NCI-H1436 treated with DMSO at 0.1 percent for 48 hours (cell line): Measurements from ENCODE around the gene NAAA.
"Not testable (repeated sequence)": the region's sequence is repeated elsewhere in the genome, so short reads cannot be mapped to it uniquely, and the experiment has no call there.

Experiments used
- DNase-seq: peaks from one replicate; lab custom pipeline; 2025; lab: John Stamatoyannopoulos, UW

The NAAA gene

DNA sequence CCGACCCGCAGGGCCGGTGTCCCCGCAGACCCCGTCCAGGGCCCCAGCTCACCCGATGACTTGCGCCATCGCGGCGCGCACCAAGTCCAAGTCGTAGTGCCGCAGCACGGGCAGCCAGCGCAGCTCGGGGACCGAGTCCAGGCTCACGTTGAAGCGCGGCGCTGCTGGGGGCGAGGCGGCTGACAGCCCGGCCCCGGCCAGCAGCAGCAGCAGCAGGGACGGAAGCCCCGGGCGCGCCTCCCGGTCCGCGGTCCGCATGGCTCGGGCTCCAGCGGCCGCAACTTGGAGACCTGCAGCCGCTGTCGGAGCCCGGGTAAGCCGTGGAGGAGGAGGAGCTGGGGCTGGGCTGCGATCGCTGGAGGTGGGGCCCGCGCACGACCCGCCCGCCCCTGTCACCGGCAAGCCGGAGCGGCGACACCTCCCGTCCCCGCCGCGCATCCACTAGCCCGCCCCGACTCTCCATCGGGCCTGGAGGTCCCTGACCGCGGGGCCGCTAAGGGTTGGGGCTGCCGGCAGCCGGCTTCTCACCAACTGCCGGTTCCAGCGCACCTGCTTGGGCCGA, at the start of gene NAAA:
TSS of gene NAAA (minus strand) at position 322 of the 562 bp plus-strand sequence. CDS start at position 258, 64 bp downstream.
- DNase-seq = no peak

DNA sequence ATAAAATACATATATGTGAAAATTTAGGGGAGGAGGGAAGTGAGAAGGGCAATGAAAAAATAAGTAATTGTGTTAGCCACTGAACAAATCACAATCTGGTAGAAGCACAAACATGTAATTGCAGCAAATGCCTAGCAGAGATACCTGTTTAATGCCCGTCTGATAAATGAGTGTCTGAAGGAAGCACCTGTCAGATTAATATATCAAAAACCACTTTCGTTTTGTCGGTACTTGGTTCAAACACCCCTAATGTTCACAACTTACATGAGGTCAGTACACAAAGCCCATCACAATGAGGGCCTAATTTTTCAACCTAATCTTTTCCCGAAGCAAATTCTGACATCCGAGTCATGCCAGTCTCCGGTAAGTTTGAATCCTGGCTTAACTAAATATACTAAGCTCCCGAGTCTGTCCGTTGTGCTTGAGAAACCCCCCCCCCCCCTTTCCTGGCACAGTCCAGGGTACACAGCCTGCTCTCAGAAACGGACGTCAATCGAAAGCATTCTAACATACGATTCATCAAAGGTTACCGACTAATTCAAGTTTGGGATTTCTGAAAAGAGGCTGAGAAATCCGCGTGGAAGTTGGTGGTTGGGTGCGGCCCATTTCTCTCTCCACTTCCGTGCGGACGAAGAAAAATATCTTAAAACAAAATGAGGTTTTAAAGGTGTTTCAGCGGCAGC, 49.2 kb upstream of the NAAA start:
- no peak for DNase-seq

DNA sequence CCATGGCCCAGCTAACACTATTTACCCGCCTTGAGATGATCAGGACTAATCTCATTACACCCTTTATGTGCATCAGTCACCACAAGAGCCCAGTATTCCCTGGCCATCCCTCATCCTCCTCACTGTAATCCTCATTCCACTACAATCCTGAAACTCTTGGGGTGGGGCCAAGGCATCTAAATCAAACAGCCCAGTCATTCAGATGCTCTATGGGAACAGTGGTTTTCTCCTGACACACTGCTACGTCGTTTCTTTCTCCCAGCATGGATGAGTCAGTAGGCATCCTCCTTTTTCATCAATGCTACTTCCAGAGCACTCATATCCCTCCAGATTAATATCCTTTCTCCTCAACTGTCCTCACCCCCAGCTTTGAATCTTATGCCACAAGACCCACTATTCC, 44.3 kb upstream of the NAAA start:
- DNase-seq = no peak

DNA sequence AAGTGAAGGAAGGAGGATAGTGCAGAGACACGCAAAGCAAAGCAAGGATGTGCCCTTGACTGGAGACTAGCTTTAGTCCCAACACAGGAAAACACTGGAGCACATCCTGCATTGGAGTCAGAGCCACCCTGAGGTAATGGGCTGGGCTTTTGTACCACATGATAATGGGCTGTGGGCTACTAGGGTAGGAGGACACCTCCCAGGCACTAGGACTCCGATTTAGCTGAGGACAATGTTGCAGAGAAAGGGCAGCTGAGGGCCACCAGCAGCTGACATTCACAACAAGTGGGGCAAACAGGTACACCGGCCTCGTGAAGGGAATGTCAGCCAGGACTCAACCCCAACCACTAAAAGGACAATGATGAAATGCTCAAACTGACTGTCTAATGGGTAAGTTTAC, 39.8 kb upstream of the NAAA start:
- no peak for DNase-seq

DNA sequence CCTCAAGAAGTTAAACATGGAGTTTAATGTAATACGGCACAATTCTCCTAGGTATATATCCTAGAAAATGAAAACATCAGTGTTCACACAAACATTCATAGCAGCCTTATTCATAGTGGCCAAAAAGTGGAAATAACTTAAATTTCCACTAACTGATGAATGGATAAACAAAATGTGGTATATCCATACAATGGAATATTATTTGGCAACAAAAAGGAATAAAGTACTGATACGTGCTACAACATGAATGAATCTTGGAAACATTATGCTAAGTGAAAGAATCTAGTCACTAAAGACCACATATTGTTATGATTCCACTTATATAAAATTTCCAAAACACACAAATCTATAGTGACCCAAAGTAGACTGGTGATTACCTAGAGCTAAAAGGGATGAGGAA, 35.4 kb upstream of the NAAA start:
- no peak for DNase-seq

DNA sequence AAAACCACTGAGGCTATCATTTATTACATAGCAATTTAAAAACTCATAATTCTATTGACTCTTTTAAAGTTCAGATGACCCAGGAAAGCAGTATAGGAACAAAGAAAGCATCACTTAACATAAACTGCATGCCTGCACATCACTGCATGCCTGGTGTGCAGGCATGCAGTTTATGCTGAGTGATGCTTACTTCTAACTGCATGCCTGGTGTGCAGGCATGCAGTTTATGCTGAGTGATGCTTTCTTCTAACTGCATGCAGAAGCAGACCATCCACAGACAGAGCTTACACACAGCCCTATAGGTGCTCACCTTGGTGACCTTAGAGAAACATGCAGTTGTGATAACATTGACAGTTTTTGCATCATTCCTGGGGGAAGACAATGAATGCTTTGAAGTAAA, 33.0 kb upstream of the NAAA start:
- DNase-seq = no peak

DNA sequence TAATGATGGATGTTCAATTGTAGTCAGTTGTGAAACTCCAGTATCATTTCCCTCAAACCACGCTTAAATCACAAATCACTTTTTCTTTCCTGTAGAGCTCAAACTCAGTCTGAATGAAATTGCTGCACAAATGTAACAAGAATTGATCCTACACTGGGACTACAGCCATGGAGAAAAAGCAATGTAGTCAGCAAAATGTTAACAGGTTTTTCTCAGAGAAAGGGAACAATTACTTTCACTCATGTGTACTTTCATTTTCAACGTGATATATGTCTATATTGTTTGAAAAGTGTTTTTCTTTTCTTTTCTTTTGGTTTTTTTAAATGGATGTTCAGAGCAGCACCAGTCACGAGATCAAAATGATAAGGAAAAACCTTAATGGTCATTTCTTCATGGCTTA, 27.3 kb upstream of the NAAA start:
- no peak for DNase-seq

DNA sequence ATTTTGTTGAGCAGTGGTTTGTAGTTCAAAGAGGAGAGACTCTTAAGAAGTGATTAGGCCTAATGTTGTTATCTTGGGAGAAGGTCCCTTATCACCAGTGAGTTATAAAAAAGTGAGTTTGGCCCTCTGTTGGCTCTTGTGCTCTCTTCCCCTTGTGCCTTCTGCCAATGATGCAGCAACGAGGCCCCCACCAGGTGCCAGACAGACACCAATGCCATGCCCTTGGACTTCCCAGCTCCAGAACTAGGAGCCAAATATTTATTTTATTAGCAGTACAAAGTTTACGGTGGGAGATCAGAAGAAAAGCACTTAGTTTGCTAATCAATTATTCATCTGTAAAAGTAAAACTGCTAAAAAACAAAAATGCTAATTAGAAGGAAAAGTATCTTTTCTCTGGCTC, 22.7 kb upstream of the NAAA start:
- DNase-seq = no peak

DNA sequence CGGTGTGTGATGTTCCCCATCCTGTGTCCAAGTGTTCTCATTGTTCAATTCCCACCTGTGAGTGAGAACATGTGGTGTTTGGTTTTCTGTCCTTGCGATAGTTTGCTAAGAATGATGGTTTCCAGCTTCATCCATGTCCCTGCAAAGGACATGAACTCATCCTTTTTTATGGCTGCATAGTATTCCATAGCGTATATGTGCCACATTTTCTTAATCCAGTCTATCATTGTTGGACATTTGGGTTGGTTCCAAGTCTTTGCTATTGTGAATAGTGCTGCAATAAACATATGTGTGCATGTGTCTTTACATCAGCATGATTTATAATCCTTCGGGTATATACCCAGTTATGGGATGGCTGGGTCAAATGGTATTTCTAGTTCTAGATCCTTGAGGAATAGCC, 21.3 kb upstream of the NAAA start:
- DNase-seq = not testable (repeated sequence)

DNA sequence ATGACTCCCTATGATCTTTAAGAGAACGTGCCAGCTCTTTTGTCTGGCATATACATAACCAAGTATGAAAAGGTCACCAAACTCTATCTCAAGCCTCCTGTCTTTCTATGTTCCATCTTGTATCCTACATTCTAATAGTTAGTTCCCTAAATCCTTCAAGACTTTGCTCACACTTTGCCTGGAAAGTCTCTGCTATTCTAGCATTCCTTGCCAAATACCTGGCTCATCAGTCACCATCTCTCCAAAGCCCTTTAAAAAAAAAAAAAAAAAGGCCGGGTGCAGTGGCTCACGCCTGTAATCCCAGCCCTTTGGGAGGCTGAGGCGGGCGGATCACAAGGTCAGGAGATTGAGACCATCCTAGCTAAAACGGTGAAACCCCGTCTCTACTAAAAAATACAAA, 17.7 kb upstream of the NAAA start:
- not testable (repeated sequence) for DNase-seq

DNA sequence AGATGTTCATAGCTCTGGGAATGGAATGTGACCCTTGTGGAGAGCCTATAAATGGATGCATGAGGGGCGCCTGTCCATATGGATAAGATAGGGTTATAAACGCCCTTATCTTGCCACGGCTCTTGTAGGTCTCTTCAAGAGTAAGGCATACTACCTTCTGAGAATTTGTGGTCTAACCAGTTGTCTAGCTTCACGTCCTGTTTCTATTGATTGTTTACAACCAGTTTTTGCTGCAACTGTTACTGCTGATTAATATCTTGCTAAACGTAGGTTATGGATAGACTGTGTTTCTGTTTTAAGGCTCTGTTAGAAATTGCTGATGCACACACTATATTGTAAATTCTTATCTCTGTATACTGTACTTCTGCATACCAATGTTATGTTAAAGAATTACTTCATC, 14.0 kb upstream of the NAAA start:
- DNase-seq = not testable (repeated sequence)

DNA sequence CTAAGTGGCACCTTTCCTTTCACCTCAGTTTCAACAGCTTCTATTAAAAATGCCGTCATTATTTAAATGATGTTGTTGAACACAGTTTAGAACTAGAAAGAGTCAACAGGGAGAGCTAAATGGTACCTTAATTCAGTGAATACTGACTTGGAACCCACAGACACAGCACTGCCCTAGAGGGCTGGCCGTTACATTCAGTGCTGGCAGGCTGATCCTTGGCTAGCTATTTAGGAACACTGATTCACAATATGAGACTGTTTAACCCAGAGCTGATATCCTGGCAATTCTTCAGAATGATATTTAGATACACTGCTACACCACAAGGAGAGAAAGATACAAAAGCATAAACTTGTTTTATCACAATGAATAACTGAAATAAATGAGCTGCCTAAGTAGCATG, 12.7 kb upstream of the NAAA start:
- no peak for DNase-seq

DNA sequence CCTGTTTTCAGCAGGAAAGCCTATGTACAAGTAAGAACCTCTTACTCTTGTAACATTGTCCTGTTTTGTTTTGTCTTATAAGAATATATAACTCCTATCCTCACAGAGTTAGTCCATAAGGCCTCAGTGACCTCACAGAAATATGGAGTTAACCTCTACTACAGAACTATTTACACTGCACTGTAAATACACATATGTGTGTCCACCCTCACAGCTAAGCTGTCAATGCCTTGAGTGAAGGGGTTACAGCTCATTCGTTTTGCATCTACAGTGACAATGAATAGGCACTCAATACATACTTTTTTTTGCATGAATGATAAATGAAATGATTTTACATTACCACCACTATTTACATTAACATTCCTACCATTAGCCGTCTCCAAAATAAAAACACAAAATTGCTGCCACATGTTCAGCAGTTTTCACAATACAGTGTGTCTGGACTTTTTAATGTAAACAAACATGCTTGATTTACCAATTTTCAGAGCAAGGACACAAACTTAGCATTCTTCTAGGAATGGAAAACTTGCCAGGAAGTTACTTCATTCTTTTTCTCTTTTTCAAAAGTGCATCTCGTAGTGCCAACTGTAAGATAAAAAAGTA, 9.5 kb upstream of the NAAA start:
- no peak for DNase-seq

DNA sequence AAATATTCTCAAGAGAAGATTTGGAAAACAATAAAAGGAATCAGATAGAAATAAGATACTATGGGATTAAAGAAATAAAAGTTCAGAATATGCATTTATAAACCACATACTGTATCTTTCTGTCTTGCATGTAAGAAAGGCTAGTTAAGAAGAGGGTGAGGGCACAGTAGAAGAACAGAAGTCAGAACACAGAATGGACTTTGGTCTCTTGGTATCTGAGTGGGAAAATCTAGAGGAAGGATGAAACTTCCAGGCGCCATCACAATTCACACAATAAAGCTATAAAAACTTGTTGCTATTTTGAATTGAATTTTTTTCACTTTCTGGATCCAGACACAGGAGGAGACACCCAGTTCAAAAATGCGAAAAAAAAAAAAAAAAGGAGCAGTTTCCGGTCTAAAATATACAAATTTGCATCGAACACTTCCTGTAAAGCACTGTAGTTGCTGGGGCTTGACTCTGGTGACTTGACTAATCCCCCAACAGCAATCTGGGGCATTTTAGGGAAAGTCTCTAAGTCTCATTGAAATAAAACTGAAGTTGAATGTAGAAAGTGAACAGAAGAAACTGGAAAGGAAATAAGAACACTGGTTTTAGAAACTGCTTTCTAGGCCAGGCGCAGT, 8.1 kb upstream of the NAAA start:
- no peak for DNase-seq

DNA sequence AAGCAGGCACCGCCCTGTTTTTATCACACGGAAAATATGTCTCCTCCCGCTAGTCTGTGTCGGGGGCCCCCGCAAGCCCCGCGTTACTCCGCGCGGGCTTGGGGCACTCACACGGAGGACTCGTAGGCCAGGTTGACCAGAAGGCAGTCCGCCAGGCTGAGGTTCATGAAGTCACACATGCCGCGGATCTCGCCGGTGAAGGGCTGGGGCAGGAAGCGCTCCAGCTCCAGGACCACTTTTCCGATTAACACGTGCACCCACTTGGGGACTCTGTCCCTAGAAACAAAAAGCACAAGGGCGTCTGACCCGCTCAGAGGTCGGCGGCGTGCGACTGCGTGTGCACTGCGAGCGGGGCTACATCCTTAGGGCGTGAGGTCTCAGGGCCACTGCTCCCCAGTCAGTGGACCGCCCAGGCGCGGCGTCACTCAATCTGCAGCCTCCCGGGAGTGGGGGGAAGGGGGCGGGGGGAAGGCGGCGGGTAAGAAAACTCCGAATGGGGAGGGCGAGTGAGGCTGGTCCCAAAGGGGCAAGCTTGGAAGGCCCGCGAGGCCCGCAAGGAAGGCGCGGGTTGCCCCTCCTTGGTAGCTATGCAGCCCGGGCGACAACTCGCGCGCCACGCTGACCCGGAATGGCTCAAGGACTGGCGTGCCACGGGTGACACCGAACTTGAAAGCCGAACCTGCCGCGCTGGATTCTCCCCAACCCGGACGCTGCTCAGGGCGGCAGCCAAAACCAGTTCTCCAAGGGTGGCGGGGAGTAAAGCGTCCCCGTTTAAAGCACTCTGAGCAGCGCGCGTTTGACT, 722 bp downstream of the NAAA start:
- DNase-seq = no peak

DNA sequence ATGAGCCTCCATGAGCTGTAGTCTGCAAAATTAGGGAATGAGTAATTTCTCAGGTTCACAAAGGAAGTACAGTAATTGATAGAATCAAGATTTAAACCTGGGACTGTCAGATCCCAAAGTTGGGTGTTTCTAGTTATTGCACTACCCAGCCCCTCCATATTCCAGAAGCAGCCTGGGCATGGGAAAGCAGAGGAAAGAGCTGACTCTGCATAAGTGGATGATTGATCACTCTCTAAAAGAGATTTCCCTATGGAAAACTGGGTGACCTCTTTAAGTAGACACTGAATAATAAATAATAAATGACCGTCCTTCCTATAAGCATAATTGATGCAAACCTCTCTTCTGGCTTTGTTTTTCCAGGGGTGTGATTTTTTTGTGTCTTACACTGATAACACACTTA, 5.2 kb downstream of the NAAA start:
- no peak for DNase-seq

DNA sequence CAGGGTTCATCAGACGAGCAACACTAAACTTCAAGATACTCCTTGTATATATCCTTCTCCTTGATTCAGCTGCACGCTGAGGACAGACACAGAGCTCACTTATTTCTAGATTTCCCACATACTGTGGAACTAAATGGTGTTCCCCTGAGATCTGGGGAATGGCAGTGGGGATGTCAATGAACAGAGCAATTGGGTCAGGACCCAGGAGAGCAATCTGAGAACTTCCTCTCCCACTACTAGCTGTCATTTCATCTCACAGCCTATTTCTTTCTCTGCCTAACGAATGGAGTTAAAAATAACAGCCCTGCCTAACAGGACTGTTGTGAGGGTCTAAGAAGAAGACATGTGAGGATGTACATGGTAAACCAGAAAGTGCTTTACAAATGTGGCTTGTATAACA, 10.7 kb downstream of the NAAA start:
- no peak for DNase-seq

DNA sequence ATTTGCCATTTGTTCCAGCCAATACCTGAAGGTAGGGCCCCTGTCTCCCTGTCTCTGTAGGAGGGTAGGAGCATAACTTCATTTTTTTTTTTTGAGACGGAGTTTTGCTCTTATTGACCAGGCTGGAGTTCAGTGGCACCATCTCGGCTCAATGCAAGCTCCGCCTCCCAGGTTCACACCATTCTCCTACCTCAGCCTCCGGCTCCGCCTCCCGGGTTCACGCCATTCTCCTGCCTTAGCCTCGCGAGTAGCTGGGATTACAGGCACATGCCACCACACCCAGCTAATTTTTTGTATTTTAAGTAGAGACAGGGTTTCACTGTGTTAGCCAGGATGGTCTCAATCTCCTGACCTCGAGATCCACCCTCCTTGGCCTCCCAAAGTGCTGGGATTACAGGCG, 15.9 kb downstream of the NAAA start:
- not testable (repeated sequence) for DNase-seq

DNA sequence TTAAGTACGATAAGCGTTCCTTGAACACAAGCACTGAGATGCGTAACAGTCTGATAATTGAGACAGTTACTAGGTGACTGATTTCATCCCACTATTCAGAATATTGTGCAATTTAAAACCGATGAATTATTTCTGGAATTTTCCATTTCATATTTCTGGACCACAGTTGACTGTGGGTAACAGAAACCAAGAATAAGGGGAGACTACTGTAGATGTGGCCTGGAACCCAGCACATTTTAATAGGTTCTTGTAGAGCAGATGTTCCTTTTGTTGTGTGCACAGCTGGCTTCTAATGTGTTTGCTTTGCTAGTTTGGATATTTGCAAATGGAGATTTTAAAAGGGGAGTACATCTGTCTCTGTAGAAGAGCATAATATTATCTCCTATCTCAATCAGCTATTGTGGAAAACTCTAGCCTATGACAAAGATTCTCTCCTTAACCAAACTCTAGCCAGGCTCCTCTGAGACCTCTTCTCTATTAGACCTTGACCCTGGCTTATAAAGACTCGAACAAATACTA, 16.4 kb downstream of the NAAA start:
- DNase-seq = no peak

DNA sequence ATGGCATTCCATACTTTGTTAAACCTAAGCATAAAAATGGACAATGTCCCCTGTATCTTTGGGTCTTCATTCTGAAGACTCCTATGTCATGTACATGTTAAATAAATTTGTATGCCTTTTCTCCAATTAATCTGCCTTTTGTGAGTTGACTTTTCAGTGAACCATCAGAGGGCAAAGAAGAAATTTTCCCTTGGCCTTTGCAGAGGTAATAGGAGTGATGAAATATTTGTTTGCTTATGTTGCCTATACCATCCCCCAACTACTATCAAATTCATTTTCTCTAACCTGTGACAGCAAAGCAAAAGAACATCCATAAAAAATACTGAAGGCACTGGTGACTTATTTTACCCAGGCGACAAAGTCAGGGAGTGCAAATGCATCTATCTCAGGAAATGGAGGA, 18.2 kb downstream of the NAAA start:
- DNase-seq = no peak

DNA sequence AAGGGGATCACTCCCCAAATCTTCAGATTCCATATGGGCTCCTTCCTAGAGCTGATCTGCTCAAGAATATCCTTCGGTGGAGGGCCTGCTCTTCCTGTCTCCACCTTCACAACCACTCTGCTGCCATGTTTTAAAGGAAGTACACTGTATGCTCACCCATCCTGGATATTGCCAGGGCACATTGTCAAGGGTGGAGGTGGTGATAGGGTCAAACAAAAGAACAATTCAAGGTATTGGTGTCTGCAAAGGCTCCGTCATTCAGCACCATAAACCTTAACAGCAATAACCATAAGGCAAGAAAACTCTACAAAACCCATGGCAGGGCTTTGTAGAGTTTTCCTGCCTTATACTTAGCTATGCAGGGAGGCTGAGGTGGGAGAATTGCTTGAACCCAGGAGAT, 18.9 kb downstream of the NAAA start:
- DNase-seq = no peak

DNA sequence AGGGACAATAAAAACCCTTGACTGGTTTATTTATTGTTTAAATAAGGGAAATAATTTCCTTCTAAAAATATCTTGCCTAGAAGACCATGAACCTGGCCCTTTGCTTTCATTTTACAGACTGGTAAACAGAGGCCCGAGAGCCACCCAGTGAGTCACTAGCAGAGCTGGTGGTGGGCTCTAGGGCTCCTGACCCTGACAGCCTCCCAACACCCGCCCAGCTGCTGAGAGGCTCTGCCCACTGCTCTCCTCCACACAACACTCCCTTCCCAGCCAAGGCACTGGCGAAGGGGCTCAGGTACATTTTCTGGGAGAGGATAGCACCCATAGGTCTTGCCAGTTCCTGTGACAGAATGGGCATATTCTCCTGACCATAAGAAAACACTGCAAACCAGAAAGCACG, 20.5 kb downstream of the NAAA start:
- DNase-seq = no peak
